Measurements from ENCODE around the gene UNC13C.

GRCh38 chr15:54640873-54641272 lies 662.6 kb downstream of the UNC13C start:
- TF ChIP-seq POLR2AphosphoS5 (IDR thresholded peaks at IDR 0.05): no peak
- TF ChIP-seq, protein P1, sequence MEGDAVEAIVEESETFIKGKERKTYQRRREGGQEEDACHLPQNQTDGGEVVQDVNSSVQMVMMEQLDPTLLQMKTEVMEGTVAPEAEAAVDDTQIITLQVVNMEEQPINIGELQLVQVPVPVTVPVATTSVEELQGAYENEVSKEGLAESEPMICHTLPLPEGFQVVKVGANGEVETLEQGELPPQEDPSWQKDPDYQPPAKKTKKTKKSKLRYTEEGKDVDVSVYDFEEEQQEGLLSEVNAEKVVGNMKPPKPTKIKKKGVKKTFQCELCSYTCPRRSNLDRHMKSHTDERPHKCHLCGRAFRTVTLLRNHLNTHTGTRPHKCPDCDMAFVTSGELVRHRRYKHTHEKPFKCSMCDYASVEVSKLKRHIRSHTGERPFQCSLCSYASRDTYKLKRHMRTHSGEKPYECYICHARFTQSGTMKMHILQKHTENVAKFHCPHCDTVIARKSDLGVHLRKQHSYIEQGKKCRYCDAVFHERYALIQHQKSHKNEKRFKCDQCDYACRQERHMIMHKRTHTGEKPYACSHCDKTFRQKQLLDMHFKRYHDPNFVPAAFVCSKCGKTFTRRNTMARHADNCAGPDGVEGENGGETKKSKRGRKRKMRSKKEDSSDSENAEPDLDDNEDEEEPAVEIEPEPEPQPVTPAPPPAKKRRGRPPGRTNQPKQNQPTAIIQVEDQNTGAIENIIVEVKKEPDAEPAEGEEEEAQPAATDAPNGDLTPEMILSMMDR (IDR thresholded peaks at IDR 0.05): no peak
- no peak for TF ChIP-seq EP300 (IDR thresholded peaks at IDR 0.05)
